CD4-positive, alpha-beta T cell treated with Interleukin-1 beta for 1 hour (primary cell): Measurements from ENCODE around the gene FIBIN.
"Not testable (repeated sequence)": the region's sequence is repeated elsewhere in the genome, so short reads cannot be mapped to it uniquely, and the experiment has no call there.

ENCODE experiments used
- DNase-seq, 2 donors: peaks; one replicate each; pipeline ENCODE4 v3.0.0-alpha.2; 2020 to 2022

The FIBIN gene

GRCh38 chr11:26993965-26994457 lies at the start of gene FIBIN:
Gene FIBIN (plus strand): TSS chr11:26994112. CDS start chr11:26994527, 415 bp downstream.
- no peak for DNase-seq

- no peak for DNase-seq
Observed at GRCh38 chr11:26944866-26945664, 48.8 kb upstream of the FIBIN start.

GRCh38 chr11:26946257-26946716 lies 47.6 kb upstream of the FIBIN start:
- DNase-seq = no peak

GRCh38 chr11:26947379-26947844 lies 46.5 kb upstream of the FIBIN start:
- no peak for DNase-seq

- DNase-seq = no peak
Observed at GRCh38 chr11:26947904-26948639, 45.8 kb upstream of the FIBIN start.

- no peak for DNase-seq
Observed at GRCh38 chr11:26948881-26949280, 45.0 kb upstream of the FIBIN start.

- no peak for DNase-seq
Observed at GRCh38 chr11:26949846-26950245, 44.1 kb upstream of the FIBIN start.

- DNase-seq = no peak
Observed at GRCh38 chr11:26950260-26950719, 43.6 kb upstream of the FIBIN start.

GRCh38 chr11:26951809-26952515 lies 42.0 kb upstream of the FIBIN start:
- no peak for DNase-seq

GRCh38 chr11:26953770-26954392 lies 40.0 kb upstream of the FIBIN start:
- no peak for DNase-seq

GRCh38 chr11:26958005-26958701 lies 35.8 kb upstream of the FIBIN start:
- no peak for DNase-seq

- DNase-seq = no peak
Observed at GRCh38 chr11:26958702-26959049, 35.2 kb upstream of the FIBIN start.

- DNase-seq = no peak
Observed at GRCh38 chr11:26960281-26960680, 33.6 kb upstream of the FIBIN start.

- DNase-seq = no peak
Observed at GRCh38 chr11:26963764-26964163, 30.1 kb upstream of the FIBIN start.

GRCh38 chr11:26964339-26964738 lies 29.6 kb upstream of the FIBIN start:
- DNase-seq = no peak

- DNase-seq = not testable (repeated sequence)
Observed at GRCh38 chr11:26964847-26965485, 28.9 kb upstream of the FIBIN start.

GRCh38 chr11:26971961-26972360 lies 22.0 kb upstream of the FIBIN start:
- DNase-seq = no peak

- no peak for DNase-seq
Observed at GRCh38 chr11:26974069-26974783, 19.7 kb upstream of the FIBIN start.

GRCh38 chr11:26974996-26975395 lies 18.9 kb upstream of the FIBIN start:
- DNase-seq = no peak

GRCh38 chr11:26976389-26976788 lies 17.5 kb upstream of the FIBIN start:
- DNase-seq = no peak

- DNase-seq = not testable (repeated sequence)
Observed at GRCh38 chr11:26977209-26977608, 16.7 kb upstream of the FIBIN start.
